HTERT RPE-1 (cell line): ENCODE measurements around the gene DOCK1.

Experiments used
- in situ Hi-C: fragments of 300-500 bp; cut with MboI; formaldehyde crosslinking; loops from 4 replicates; pipeline ENCODE4 v1.14.3; 2020; ENCODE audit warnings: low sequenced_read_pairs

The DOCK1 gene

GRCh38 chr10:127196282-127197153 lies 291.3 kb downstream of the DOCK1 start, which contains the start of gene INSYN2A:
INSYN2A (minus strand) TSS chr10:127196591; CDS start chr10:127176395, 20,196 bp downstream.
- in situ Hi-C loops: no loop called here

GRCh38 chr10:127197154-127197432 lies 291.9 kb downstream of the DOCK1 start:
- in situ Hi-C loops: no loop called here

- in situ Hi-C loops: no loop called here
These were observed 293.1 kb downstream of the DOCK1 start for GRCh38 chr10:127198307-127198706.

GRCh38 chr10:127198721-127199120 lies 293.5 kb downstream of the DOCK1 start:
- in situ Hi-C loops: no loop called here

- in situ Hi-C loops: no loop called here
These were observed 295.4 kb downstream of the DOCK1 start for GRCh38 chr10:127200646-127201045.

GRCh38 chr10:127203067-127203466 lies 297.8 kb downstream of the DOCK1 start:
- in situ Hi-C loops: no loop called here

GRCh38 chr10:127207081-127207480 lies 301.9 kb downstream of the DOCK1 start:
- in situ Hi-C loops: no loop called here

- in situ Hi-C loops: no loop called here
These were observed 305.8 kb downstream of the DOCK1 start for GRCh38 chr10:127210936-127211466.

GRCh38 chr10:127215866-127216265 lies 310.6 kb downstream of the DOCK1 start:
- in situ Hi-C loops: no loop called here

GRCh38 chr10:127216274-127216673 lies 311.0 kb downstream of the DOCK1 start:
- in situ Hi-C loops: no loop called here

- in situ Hi-C loops: no loop called here
These were observed 311.6 kb downstream of the DOCK1 start for GRCh38 chr10:127216786-127217185.

GRCh38 chr10:127218658-127219057 lies 313.4 kb downstream of the DOCK1 start:
- in situ Hi-C loops: no loop called here

- in situ Hi-C loops: no loop called here
These were observed 316.1 kb downstream of the DOCK1 start for GRCh38 chr10:127221281-127221680.

GRCh38 chr10:127227027-127227426 lies 321.8 kb downstream of the DOCK1 start:
- in situ Hi-C loops: no loop called here

- in situ Hi-C loops: no loop called here
These were observed 322.4 kb downstream of the DOCK1 start for GRCh38 chr10:127227663-127228062.

GRCh38 chr10:127228195-127228787 lies 323.1 kb downstream of the DOCK1 start:
- in situ Hi-C loops: no loop called here

- in situ Hi-C loops: no loop called here
These were observed 329.1 kb downstream of the DOCK1 start for GRCh38 chr10:127234306-127234800.

GRCh38 chr10:127236266-127236665 lies 331.0 kb downstream of the DOCK1 start:
- in situ Hi-C loops: no loop called here

GRCh38 chr10:127242914-127243313 lies 337.7 kb downstream of the DOCK1 start:
- in situ Hi-C loops: no loop called here

- in situ Hi-C loops: no loop called here
These were observed 338.5 kb downstream of the DOCK1 start for GRCh38 chr10:127243490-127244272.

- in situ Hi-C loops: no loop called here
These were observed 340.2 kb downstream of the DOCK1 start for GRCh38 chr10:127245456-127245855.
